HG02970 (cell line): ENCODE results near the gene GTF3C5.
"Not testable (repeated sequence)": the region's sequence is repeated elsewhere in the genome, so short reads cannot be mapped to it uniquely, and the experiment has no call there.

Experiments used
- ATAC-seq: cut with Tn5 transposase; IDR thresholded peaks from one replicate; pipeline ENCODE4 v1.9.1; 2021; ENCODE audit warnings: mild to moderate bottlenecking, moderate library complexity, moderate number of reproducible peaks; ENCODE audit not compliant: unreplicated experiment, low FRiP score

The GTF3C5 gene

DNA sequence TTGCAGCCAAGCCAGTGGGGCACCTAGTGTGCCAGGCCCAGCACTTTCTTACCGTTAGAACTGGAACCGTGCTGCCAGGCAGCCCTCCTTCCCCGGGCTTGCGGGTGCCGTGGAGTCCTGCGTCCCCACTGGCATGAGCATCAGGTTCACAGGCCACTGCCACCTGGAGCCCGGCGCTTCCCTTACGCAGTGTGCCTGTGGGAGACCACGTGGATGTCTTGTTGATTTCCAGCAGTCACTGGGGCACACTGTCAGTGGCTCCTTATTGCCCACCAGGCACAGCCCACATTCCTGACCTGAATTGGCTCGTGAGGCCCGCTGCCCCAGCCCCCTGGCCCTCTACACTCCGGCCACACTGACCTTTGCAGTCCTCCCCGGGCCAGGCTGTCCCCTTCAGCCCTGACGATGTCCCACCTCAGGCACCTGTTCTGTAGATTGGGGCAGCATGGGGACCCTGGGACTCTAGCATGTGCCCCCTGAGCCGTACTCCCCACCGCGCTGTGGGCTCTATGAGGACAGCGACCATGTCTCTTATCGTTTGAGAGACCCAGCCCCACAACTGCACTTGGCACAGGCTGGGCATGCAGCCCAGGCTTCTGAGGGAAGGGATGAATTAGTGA lies 20.6 kb downstream of the GTF3C5 start:
- no peak for ATAC-seq

DNA sequence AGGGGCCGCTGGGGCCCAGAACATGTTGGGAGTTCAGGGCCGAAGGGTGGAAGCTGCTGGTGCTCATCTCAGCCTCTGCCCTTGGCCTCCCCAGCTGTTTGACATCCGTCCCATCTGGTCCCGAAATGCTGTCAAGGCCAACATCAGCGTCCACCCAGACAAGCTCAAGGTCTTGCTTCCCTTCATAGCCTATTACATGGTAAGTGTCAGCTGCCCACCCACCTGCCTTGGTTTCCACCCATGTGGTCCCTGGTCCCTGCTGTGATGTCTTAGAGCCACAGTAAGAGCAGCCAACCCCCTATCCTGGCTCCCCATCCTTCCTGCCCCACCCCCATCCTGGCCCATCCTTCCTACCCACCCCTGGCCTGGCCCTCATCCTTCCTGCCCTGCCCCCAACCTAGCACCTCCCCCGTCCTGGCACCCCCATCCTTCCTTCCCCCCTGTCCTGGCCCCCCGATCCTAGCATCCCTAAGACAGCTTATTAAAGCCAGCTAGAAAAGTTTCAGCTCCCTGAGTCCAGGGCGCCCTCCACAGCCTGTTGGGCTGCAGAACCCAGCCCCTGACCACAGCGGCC lies 21.3 kb downstream of the GTF3C5 start:
- no peak for ATAC-seq

DNA sequence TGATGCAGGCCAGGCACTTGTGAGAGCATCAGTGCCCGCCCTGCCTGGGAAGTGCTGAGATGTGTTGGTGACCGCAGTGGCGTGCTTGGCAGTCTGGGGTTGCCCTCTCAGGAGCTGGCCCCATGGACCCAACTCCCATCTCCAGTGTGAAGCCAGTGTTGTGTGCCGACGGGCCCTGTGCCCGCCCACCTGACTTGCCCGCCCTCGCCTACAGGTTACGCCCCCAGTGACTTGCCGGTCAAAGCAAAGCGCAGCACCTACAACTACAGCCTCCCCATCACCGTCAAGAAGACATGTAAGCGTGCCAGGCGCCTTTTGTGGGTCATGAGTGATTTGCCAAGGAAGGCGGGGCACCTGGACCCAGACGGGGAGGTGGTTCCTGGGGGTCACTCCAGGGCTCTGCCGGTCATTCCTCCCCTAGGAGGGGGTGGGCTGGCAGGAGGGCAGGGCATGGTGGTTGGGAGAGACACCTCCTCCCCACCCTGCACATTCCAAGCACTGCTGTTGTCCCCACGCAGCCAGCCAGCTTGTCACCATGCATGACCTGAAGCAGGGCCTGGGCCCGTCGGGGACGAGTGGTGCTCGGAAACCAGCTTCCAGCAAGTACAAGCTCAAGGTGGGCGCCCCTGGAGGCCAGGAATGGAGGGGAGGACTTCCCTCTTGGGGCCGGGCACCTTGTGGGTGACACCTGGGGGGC lies 23.5 kb downstream of the GTF3C5 start:
- ATAC-seq, result no peak

DNA sequence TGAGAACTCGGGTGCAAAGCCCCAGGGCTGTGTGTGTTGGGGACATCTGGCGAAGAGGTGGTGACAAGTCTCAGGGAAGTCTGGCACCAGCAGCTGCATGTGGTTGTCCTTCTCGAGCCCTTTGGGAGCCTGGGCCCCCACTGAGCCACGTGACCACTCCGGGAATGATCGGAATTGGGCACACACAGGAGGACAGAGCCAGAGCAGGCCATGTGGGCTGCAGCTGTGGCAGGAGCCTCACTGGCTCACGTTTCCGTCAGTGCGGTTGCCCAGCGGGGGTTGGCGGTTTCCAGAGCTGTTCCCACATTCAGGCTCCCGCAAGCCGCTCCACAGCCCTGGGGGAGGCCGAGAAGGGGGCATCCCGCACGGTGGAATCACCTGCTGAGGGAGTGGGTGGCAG lies 24.2 kb downstream of the GTF3C5 start:
- no peak for ATAC-seq

DNA sequence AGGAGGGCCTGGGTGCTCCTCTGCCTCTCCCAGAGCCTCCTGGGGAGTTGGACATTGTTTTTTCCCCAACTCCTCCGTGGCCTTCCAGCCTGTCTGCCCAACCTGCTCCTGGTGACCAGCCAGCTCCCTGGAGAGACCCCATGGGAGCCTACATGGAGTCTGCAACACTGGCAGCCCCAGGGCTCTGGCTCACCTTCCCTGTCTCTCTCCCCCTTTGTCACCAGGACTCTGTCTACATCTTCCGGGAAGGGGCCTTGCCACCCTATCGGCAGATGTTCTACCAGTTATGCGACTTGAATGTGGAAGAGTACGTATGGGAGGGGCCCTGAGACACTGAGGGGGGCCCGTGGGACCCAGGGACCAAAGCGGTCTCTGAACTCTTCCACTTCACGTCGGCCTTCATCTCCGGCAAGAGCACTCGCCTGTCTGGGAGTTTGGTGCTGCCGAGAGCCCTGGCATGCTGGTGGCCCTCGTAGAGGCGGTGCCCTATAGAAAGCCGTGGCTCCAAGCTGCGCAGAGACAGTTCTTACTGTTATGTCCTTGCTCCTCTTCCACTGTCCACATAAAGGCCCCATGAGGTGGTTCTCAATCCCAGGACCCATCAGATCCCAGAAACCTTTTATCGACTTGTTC lies 25.1 kb downstream of the GTF3C5 start:
- no peak for ATAC-seq

DNA sequence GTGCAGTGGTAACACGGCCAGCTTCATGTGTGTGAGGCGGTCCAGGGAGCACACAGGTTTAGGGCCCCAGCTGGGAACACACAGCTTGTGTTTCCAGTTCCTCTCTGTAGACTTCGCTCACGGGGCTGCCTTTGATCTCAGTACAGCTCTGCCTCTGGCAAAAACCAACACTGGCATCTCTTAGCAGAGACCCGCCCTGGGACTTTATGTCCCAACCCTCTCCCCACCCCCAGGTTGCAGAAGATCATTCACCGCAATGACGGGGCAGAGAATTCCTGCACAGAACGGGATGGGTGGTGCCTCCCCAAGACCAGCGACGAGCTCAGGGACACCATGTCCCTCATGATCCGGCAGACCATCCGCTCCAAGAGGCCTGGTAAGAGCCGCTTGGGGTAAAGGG lies 25.7 kb downstream of the GTF3C5 start:
- ATAC-seq, result no peak

DNA sequence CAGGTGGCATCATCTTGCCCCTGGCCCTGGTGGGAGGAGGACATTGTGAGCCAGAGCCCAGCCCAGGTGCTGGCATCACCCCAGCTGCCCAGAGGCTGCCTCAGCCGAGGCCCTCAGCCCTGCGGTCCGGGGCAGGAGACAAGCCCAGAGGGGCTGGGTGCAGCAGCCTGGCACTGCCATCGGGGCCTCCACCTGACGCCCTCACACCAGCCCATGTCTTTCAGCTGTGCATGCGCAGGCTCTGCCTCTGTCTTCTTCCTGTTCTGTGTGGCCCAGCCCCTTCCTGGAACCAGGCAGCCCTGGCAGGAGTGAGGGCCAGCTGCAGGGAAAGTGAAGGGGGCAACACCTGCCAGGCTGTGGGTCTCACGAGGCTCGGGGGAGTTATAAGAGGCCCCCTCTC lies 26.2 kb downstream of the GTF3C5 start:
- no peak for ATAC-seq

DNA sequence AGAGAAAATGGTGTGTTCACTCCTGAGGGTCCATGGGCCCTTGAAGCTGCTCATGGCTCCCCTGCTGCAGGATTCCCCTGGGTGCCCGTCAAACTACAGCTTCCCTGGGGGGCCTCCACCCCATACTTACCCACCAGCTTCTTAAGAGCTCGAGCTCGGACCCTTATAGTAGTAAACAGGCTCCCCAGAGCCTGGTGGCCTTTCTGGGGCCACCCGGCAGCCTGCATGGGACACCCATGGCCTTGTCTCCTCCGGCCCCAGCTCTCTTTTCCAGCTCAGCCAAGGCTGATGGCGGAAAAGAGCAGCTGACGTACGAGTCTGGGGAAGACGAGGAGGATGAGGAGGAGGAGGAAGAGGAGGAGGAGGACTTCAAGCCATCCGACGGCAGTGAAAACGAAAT lies 26.8 kb downstream of the GTF3C5 start:
- ATAC-seq, result no peak

DNA sequence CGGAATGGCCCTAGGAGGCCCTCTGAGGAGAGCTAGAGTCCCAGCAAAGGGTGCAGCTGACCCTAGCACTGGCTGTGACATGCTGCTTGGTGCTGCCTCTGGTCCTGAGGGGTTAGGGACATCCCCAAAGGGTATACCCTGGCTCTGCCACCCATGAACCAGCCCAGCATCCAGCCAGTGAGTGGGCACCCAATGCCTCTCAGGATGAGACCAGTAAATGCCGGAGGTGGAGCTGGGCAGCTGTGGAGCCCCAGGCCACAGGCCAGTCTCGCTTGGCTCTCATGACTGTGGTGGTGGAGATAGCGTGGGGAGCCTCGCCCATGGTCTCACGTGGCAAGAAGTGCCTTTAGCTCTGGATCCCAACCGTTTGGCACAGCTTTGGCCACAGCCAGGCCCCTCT lies 27.3 kb downstream of the GTF3C5 start:
- no peak for ATAC-seq

DNA sequence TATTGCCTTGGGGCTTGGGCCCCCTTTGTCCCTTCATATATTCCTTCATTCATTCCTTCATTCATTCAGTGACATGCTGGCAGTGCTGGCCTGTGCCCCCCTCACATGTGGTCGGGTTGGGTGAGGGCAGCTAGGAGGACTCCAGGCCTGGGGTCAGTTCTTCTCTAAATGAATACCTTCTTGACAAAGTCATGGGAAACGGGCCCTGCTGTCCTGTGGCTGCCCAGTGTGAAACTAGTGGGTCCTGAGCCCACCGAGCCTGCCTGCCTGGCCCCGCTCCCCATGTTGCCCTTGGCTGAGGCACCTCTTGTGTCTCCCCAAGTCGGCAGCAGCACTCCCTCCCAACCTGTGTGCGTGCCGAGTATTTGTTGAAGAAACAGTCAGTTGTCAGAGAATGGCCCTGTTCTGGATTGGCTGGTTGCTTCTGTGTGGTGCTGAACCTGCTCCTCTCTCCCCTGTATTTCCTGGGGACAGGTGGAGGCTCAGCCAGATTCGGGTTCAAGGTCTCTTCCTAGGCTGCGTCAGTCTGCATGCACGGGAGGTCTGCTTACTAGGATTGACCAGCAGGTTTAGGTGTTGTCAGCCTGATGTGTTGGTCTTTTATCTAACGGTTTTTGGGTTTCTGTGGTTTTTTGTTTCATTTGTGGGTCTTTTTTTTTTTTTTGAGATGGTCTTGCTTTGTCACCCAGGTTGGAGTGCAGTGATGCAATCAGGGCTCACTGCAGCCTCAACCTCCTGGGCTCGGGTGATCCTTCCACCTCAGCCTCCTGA lies 27.9 kb downstream of the GTF3C5 start:
- no peak for ATAC-seq

DNA sequence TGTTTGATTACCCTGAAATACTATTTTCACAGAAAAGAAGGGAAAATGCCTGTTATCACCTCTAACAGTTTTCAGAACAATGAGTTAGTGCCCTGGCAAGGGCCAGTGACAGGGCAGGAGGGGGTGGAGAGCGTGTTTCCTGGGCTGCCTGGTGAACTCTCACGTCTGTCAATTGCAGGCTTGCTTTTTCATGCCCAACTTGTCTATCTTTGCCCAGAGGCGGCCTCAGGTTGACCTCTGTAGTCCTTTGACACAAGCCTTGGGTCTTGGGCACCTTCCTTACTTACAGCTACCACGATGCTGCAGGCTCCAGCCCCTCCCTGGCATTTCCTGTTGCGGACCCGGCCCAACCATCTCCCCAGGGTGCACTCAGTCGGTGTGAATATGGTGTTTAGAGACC lies 28.8 kb downstream of the GTF3C5 start:
- ATAC-seq, result no peak

DNA sequence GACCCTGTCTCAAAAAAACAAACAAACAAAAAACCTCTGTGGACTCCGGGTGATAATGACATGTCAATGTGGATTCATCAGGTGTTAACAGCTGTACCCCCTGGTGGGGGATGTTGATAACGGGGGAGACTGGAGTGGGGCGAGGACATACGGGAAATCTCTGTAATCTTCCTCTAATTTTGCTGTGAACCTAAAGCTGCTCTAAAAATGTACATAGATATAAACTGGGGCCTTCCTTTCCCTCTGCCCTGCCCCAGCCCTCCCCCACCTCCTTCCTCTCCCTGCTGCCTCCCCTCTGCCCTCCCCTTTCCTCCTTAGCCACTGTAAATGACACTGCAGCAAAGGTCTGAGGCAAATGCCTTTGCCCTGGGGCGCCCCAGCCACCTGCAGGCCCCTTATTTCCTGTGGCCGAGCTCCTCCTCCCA lies 29.6 kb downstream of the GTF3C5 start:
- no peak for ATAC-seq

DNA sequence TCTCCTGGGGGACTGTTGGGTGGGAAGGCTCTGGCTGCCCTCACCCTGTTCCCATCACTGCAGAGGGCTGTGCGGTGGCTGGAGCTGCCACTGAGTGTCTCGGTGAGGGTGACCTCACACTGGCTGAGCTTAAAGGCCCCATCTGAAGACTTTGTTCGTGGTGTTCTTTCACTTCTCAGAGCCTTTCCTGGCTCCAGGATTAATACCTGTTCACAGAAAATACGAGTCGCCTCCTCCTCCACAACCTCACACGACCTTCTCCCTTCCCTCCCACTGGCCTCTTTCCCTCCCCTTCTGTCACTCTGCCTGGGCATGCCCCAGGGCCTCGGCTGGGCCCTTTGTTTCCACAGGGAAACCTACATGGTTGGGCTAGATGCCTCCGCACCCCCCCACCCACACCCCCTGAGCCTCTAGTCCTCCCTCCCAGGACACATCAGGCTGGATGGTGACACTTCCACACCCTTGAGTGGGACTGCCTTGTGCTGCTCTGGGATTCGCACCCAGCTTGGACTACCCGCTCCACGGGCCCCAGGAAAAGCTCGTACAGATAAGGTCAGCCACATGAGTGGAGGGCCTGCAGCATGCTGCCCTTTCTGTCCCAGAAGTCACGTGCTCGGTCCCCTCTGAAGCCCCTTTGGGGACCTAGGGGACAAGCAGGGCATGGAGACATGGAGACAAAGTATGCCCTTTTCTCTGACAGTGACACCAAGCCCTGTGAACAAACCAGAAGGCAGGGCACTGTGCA lies 30.4 kb downstream of the GTF3C5 start:
- not testable (repeated sequence) for ATAC-seq

DNA sequence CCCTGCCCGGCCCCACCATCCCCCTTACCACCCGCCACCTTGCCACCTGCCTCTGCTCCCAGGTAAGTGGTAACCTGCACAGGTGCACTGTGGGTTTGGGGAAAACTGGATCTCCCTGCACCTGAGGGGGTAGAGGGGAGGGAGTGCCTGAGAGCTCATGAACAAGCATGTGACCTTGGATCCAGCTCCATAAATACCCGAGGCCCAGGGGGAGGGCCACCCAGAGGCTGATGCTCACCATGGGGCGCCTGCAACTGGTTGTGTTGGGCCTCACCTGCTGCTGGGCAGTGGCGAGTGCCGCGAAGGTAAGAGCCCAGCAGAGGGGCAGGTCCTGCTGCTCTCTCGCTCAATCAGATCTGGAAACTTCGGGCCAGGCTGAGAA lies 31.0 kb downstream of the GTF3C5 start, which contains the start of gene CEL:
Gene CEL (plus strand): TSS at position 218 of the 382 bp plus-strand sequence. CDS start 22 bp downstream, at position 240.
- not testable (repeated sequence) for ATAC-seq

DNA sequence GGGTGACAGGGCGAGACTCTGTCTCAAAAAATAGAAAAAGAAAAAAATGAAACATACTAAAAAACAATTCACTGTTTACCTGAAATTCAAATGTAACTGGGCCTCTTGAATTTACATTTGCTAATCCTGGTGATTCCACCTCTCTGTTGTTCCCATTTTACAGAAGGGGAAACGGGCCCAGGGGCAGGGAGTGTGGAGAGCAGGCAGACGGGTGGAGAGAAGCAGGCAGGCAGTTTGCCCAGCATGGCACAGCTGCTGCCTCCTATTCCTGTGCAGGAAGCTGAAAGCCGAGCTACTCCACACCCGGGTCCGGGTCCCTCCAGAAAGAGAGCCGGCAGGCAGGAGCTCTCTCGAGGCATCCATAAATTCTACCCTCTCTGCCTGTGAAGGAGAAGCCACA lies 31.8 kb downstream of the GTF3C5 start:
- ATAC-seq, result not testable (repeated sequence)

DNA sequence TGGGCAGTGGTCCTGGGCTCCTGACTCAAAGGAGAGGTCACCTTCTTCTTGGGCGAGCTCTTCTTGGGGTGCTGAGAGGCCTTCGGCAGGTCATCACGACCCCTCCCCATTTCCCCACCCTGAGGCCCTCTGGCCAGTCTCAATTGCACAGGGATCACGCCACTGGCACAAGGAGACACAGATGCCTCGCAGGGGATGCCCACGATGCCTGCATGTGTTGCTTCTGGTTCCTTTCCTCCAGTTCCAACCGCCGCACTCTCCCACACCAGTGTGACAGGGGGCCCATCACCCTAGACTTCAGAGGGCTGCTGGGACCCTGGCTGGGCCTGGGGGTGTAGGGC lies 32.3 kb downstream of the GTF3C5 start:
- ATAC-seq, result no peak

DNA sequence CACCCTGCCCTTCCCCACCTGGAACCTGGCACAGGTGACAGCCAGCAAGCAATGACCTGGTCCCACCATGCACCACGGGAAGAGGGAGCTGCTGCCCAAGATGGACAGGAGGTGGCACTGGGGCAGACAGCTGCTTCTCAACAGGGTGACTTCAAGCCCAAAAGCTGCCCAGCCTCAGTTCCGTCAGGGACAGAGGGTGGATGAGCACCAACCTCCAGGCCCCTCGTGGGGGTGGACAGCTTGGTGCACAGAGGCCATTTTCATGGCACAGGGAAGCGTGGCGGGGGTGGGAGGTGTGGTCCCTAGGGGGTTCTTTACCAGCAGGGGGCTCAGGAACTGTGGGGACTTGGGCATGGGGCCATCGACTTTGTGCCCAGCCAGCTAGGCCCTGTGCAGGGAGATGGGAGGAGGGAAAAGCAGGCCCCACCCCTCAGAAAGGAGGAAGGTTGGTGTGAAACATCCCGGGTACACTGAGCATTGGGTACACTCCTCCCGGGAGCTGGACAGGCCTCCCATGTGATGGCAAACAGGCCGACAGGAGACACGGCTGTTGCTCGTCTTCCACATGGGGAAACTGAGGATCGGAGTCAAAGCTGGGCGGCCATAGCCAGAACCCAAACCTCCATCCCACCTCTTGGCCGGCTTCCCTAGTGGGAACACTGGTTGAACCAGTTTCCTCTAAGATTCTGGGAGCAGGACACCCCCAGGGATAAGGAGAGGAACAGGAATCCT lies 32.9 kb downstream of the GTF3C5 start:
- no peak for ATAC-seq

DNA sequence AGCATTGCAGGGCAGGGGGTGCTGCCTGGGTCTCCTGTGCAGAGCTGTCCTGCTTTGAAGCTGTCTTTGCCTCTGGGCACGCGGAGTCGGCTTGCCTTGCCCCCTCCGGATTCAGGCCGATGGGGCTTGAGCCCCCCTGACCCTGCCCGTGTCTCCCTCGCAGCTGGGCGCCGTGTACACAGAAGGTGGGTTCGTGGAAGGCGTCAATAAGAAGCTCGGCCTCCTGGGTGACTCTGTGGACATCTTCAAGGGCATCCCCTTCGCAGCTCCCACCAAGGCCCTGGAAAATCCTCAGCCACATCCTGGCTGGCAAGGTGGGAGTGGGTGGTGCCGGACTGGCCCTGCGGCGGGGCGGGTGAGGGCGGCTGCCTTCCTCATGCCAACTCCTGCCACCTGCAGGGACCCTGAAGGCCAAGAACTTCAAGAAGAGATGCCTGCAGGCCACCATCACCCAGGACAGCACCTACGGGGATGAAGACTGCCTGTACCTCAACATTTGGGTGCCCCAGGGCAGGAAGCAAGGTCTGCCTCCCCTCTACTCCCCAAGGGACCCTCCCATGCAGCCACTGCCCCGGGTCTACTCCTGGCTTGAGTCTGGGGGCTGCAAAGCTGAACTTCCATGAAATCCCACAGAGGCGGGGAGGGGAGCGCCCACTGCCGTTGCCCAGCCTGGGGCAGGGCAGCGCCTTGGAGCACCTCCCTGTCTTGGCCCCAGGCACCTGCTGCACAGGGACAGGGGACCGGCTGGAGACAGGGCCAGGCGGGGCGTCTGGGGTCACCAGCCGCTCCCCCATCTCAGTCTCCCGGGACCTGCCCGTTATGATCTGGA lies 33.7 kb downstream of the GTF3C5 start:
- no peak for ATAC-seq

DNA sequence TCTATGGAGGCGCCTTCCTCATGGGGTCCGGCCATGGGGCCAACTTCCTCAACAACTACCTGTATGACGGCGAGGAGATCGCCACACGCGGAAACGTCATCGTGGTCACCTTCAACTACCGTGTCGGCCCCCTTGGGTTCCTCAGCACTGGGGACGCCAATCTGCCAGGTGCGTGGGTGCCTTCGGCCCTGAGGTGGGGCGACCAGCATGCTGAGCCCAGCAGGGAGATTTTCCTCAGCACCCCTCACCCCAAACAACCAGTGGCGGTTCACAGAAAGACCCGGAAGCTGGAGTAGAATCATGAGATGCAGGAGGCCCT lies 34.2 kb downstream of the GTF3C5 start:
- no peak for ATAC-seq
